ENCODE measurements around the gene PLSCR5. TPM values are rescaled to one million over a fixed set of nuclear protein-coding genes. Genes with fewer than 3 reads are reported as not detected.

Gene PLSCR5
- total RNA-seq, 6 donors from 2014 or later, result not detected

DNA sequence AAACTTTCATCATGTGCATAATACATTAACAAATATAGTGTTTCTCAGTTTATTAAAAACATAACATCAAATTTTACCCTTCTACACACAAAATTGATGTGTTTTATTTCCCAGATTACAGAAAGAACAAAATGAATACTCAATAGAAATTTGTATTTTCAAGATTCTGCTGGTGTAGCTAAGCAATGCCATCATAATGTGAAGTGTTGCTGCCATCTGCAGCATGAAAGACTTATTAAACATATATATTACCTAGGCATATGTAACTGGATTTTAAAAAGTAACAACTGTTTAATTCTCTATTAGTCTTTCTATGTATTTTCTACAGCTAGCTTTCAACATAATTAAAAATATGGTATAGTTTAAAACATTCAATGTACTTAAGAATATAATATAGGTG is 27.5 kb downstream of the PLSCR5 start:
- Histone ChIP-seq H3K27ac (no peak overlapping the region), H3K27me3 (no peaks in the 10 kb centered on the region), H3K9me3 (peaks cover 0 to 3% (median 0%) of the 10 kb centered on the region in 4 donors), H3K4me3 (no peak overlapping the region), H3K4me1 (no peaks in the 10 kb centered on the region), H3K36me3 (no peaks in the 10 kb centered on the region)
- DNase-seq (no peak), ATAC-seq (ENCODE audit: low FRiP score in 2 of 2) (peak in 1 of 2 donors; percentile 66)
- TF ChIP-seq CTCF (IDR thresholded peaks at IDR 0.05) (peak in 4 of 6 experiments; percentile 27 to 52 (median 38)), POLR2AphosphoS5 (IDR thresholded peaks at IDR 0.05) (no peak), POLR2A (IDR thresholded peaks at IDR 0.05) (no peak)

- DNase-seq (no peak), ATAC-seq (ENCODE audit: low FRiP score in 2 of 2) (no peak)
- TF ChIP-seq POLR2AphosphoS5 (IDR thresholded peaks at IDR 0.05) (no peak), POLR2A (IDR thresholded peaks at IDR 0.05) (no peak), CTCF (IDR thresholded peaks at IDR 0.05) (no peak), EP300 (IDR thresholded peaks at IDR 0.05) (no peak)
- Histone ChIP-seq H3K9me3 (no peaks in the 10 kb centered on the region), H3K36me3 (no peaks in the 10 kb centered on the region), H3K27me3 (no peaks in the 10 kb centered on the region), H3K4me3 (no peak overlapping the region), H3K27ac (no peak overlapping the region), H3K4me1 (no peaks in the 10 kb centered on the region)
- 86 to 94% methylated on average over 2 of the region's 2 CpGs for WGBS, 2 donors
These were observed 29.5 kb downstream of the PLSCR5 start for GRCh38 chr3:146575636-146576035.

- no peak for ATAC-seq (ENCODE audit: low FRiP score in 2 of 2)
- DNase-seq, result no peak
- Histone ChIP-seq H3K9me3 (no peaks in the 10 kb centered on the region), H3K36me3 (no peaks in the 10 kb centered on the region), H3K4me3 (no peak overlapping the region), H3K27me3 (no peaks in the 10 kb centered on the region), H3K27ac (no peak overlapping the region), H3K4me1 (no peaks in the 10 kb centered on the region)
- 56 to 84% methylated on average over 1 of the region's 1 CpG for WGBS, 2 donors
- TF ChIP-seq EP300 (IDR thresholded peaks at IDR 0.05), result no peak
- TF ChIP-seq POLR2A (IDR thresholded peaks at IDR 0.05), result no peak
- no peak for TF ChIP-seq POLR2AphosphoS5 (IDR thresholded peaks at IDR 0.05)
- TF ChIP-seq CTCF (IDR thresholded peaks at IDR 0.05), result no peak
These were observed 31.0 kb downstream of the PLSCR5 start for GRCh38 chr3:146574173-146574572.

DNA sequence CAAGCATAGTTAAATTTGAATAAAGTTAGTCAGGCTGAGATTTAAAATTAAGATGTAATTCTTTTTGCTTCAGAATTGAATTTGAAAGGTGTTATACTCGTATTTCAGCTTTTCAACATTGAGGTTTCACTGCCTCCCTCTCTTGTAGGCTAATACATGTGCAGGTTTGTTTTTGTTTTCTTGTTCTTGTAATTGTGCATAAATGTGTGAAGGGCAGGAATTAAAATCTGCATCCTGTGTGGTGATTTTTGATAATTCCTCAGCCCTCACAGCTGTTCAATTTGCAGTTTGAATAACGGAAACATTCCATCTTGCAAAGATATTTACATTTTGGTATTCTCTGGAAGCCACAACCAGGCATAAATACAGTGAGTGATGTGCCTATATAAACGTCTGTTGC is 35.8 kb downstream of the PLSCR5 start:
- Histone ChIP-seq H3K27ac (no peak overlapping the region), H3K27me3 (no peaks in the 10 kb centered on the region), H3K36me3 (no peaks in the 10 kb centered on the region), H3K4me1 (no peaks in the 10 kb centered on the region), H3K4me3 (no peak overlapping the region), H3K9me3 (no peaks in the 10 kb centered on the region)
- DNase-seq (no peak), ATAC-seq (ENCODE audit: low FRiP score in 2 of 2) (no peak)
- TF ChIP-seq POLR2AphosphoS5 (IDR thresholded peaks at IDR 0.05) (no peak), EP300 (IDR thresholded peaks at IDR 0.05) (no peak), POLR2A (IDR thresholded peaks at IDR 0.05) (no peak), CTCF (IDR thresholded peaks at IDR 0.05) (no peak)
- 68% methylated on average over 3 of the region's 3 CpGs for WGBS, 2 donors

DNA sequence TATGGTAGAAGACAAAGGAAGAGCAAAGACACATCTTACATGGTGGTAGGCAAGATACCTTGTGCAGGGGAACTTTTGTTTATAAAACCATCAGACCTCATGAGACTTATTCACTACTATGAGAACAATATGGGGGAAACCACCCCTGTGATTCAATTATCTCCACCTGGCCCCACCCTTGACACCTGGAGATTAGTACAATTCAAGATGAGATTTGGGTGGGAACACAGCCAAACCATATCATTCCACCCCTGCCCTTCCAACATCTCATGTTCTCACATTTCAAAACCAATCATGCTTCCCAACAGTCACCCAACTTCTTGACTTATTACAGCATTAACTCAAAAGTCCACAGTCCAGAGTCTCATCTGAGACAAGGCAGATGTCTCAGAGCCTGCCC is 39.0 kb downstream of the PLSCR5 start:
- Histone ChIP-seq H3K36me3 (no peaks in the 10 kb centered on the region), H3K4me1 (no peaks in the 10 kb centered on the region), H3K9me3 (no peaks in the 10 kb centered on the region), H3K27me3 (no peaks in the 10 kb centered on the region), H3K27ac (no peak overlapping the region), H3K4me3 (no peak overlapping the region)
- no peak for DNase-seq
- TF ChIP-seq POLR2AphosphoS5 (IDR thresholded peaks at IDR 0.05) (no peak), POLR2A (IDR thresholded peaks at IDR 0.05) (no peak), CTCF (IDR thresholded peaks at IDR 0.05) (no peak), EP300 (IDR thresholded peaks at IDR 0.05) (no peak)
- ATAC-seq (ENCODE audit: low FRiP score in 2 of 2), result no peak

All from upper lobe of left lung (tissue), 6 donors.